HepG2 (cell line): Measurements from ENCODE around the gene NCOA6. TPM values are rescaled to one million over a fixed set of nuclear protein-coding genes. Genes with fewer than 3 reads are reported as not detected.
A peak's percentile ranks its signal among the peaks of the same experiment; 100 is the strongest.

Source experiments
- ATF7 ChIP-seq, 2 experiments: fragments of 450-650 bp in 1 of 2; sonication (generic) in 1 of 2; formaldehyde crosslinking in 1 of 2; IDR thresholded peaks; 2 replicates each; pipeline versions ENCODE4 v1.4.0 to v1.6.1; 2016 to 2020; ENCODE audit warnings: antibody characterized with exemption in 1 of 2, mild to moderate bottlenecking in 1 of 2, missing genetic modification reagents in 1 of 2
- BHLHE40 ChIP-seq: IDR thresholded peaks from 2 replicates; pipeline ENCODE4 v1.6.1; 2011; ENCODE audit warnings: low read length, improper control_type of control experiment
- LRRFIP1 ChIP-seq: sonication (generic); formaldehyde crosslinking; conservative IDR thresholded peaks from 2 replicates; pipeline ENCODE4 v1.4.0; 2020; ENCODE audit warnings: missing genetic modification reagents
- NAIF1 ChIP-seq: sonication (generic); formaldehyde crosslinking; IDR thresholded peaks from 2 replicates; pipeline ENCODE4 v1.5.0; 2020; ENCODE audit warnings: mild to moderate bottlenecking, missing genetic modification reagents, borderline replicate concordance
- NFKB2 ChIP-seq: sonication (generic); formaldehyde crosslinking; IDR thresholded peaks from 2 replicates; pipeline ENCODE4 v1.4.0; 2020; ENCODE audit warnings: missing genetic modification reagents, borderline replicate concordance
- NFRKB ChIP-seq: fragments of 450-650 bp; IDR thresholded peaks from 2 replicates; pipeline ENCODE4 v1.6.1; 2017
- NRL ChIP-seq: sonication (generic); formaldehyde crosslinking; IDR thresholded peaks from 2 replicates; pipeline ENCODE4 v1.5.0; 2020; ENCODE audit warnings: missing genetic modification reagents, mild to moderate bottlenecking, moderate library complexity, borderline replicate concordance
- POLR2AphosphoS5 ChIP-seq: IDR thresholded peaks from 2 replicates; pipeline ENCODE4 v1.6.1; 2012; ENCODE audit warnings: low read depth, low read length
- PPARG ChIP-seq: conservative IDR thresholded peaks from 2 replicates; pipeline ENCODE4 v1.6.1; 2016; ENCODE audit warnings: missing biosample characterization, missing genetic modification reagents
- RFX5 ChIP-seq: IDR thresholded peaks from 2 replicates; pipeline ENCODE4 v1.6.1; 2011; ENCODE audit warnings: low read depth, low read length, improper control_type of control experiment
- SOX13 ChIP-seq, 3 experiments: fragments of 450-650 bp in 1 of 3; sonication (generic) in 1 of 3; formaldehyde crosslinking in 1 of 3; IDR thresholded peaks in 2 of 3; conservative IDR thresholded peaks in 1 of 3; 2 replicates each; pipeline versions ENCODE4 v1.5.0 to v1.6.1; 2016 to 2020; ENCODE audit warnings: antibody characterized with exemption in 1 of 3, mild to moderate bottlenecking in 1 of 3, missing compliant biosample characterization in 1 of 3, missing genetic modification reagents in 1 of 3, moderate library complexity in 1 of 3
- SRSF9 ChIP-seq: fragments of 200-400 bp; formaldehyde crosslinking; IDR thresholded peaks from 2 replicates; pipeline ENCODE4 v1.6.1; 2018; ENCODE audit warnings: borderline replicate concordance, mild to moderate bottlenecking, low read depth, low read length; ENCODE audit not compliant: insufficient read depth, poor library complexity, severe bottlenecking
- STAG1 ChIP-seq: sonication (generic); formaldehyde crosslinking; IDR thresholded peaks from 2 replicates; pipeline ENCODE4 v1.4.0; 2020; ENCODE audit warnings: missing genetic modification reagents
- TEAD3 ChIP-seq: optimal IDR thresholded peaks from 2 replicates; pipeline ENCODE3; 2016; ENCODE audit warnings: borderline replicate concordance
- TFDP2 ChIP-seq: sonication (generic); formaldehyde crosslinking; IDR thresholded peaks from 2 replicates; pipeline ENCODE4 v1.4.0; 2020; ENCODE audit warnings: missing genetic modification reagents
- TMF1 ChIP-seq: sonication (generic); formaldehyde crosslinking; IDR thresholded peaks from 2 replicates; pipeline ENCODE4 v1.8.1; 2022; ENCODE audit warnings: low read depth, missing genetic modification reagents
- ZC3H4 ChIP-seq: sonication (generic); formaldehyde crosslinking; IDR thresholded peaks from 2 replicates; pipeline ENCODE4 v1.4.0; 2020; ENCODE audit warnings: missing genetic modification reagents, borderline replicate concordance
- ZNF33A ChIP-seq: sonication (generic); formaldehyde crosslinking; IDR thresholded peaks from 2 replicates; pipeline ENCODE4 v1.5.1; 2020; ENCODE audit warnings: missing genetic modification reagents, mild to moderate bottlenecking, moderate library complexity, borderline replicate concordance
- ZNF724P ChIP-seq: sonication (generic); formaldehyde crosslinking; IDR thresholded peaks from 2 replicates; pipeline ENCODE4 v1.8.0; 2022; ENCODE audit warnings: missing genetic modification reagents, borderline replicate concordance
- ZNF737 ChIP-seq: sonication (generic); formaldehyde crosslinking; IDR thresholded peaks from 2 replicates; pipeline ENCODE4 v1.5.0; 2020; ENCODE audit warnings: missing genetic modification reagents, mild to moderate bottlenecking, borderline replicate concordance
- ZNF788 ChIP-seq: sonication (generic); formaldehyde crosslinking; IDR thresholded peaks from 2 replicates; pipeline ENCODE4 v1.5.0; 2020; ENCODE audit warnings: mild to moderate bottlenecking, missing genetic modification reagents, borderline replicate concordance
- ZNF816 ChIP-seq: sonication (generic); formaldehyde crosslinking; IDR thresholded peaks from 2 replicates; pipeline ENCODE4 v1.8.0; 2022; ENCODE audit warnings: missing genetic modification reagents, mild to moderate bottlenecking, borderline replicate concordance
- ZSCAN31 ChIP-seq: sonication (generic); formaldehyde crosslinking; IDR thresholded peaks from 2 replicates; pipeline ENCODE4 v1.5.0; 2020; ENCODE audit warnings: low read depth, mild to moderate bottlenecking, missing genetic modification reagents
- polyA plus RNA-seq, 8 experiments: library from polyadenylated mRNA; depleted of rRNA in 3 of 8; stranded (reverse) in 7 of 8; unstranded in 1 of 8; fragments of >200 nt; fragmentation: Illumina TruSeq in 4 of 8; extraction: Trizol in 4 of 8; gene quantifications; 2 replicates each; pipeline versions ENCODE4 v1.2.1 to v1.2.3, GENCODE V29; 2011 to 2016; ENCODE audit warnings: low read depth in 4 of 8, missing spikeins in 1 of 8, mixed read lengths in 1 of 8; ENCODE audit not compliant: insufficient read depth in 1 of 8
- total RNA-seq, 5 experiments: library from RNA; depleted of rRNA; stranded (reverse); fragments of >200 nt; fragmentation: Illumina TruSeq; extraction: Trizol; gene quantifications; 2 replicates each; pipeline ENCODE4 v1.2.3, GENCODE V29; 2016; ENCODE audit warnings: low read depth in 1 of 5
- TF ChIP-seq, protein P1 (sequence below): sonication (generic); formaldehyde crosslinking; IDR thresholded peaks from 2 replicates; pipeline ENCODE4 v1.8.0; 2022; ENCODE audit warnings: missing genetic modification reagents, mild to moderate bottlenecking, inconsistent platforms, borderline replicate concordance

The NCOA6 gene
- total and polyA plus RNA-seq, 2 of the 13 experiments (the other 11 are each of a cell fraction or from before 2014, with no cell fraction given) = 11.2 to 29.3 TPM

GRCh38 chr20:34824806-34825529, 483 bp downstream of the NCOA6 start (continued):
- TF ChIP-seq SOX13 (IDR thresholded peaks at IDR 0.05) = no peak; the same call in 1 of the 2 replicates
- TF ChIP-seq SOX13 (CRISPR knock-in tag; conservative IDR thresholded peaks at IDR 0.05 in 1 of 2, IDR thresholded peaks at IDR 0.05 in 1 of 2) = 0 out of 4 replicates have a peak, but pooled peaks of 1 of the 2 experiments have one; percentile 14
- no peak for TF ChIP-seq PPARG (CRISPR knock-in tag)
- no peak for TF ChIP-seq SRSF9
- peak; percentile 85; the same call in 1 of the 2 replicates for TF ChIP-seq NFKB2
- no peak for TF ChIP-seq NAIF1 (CRISPR knock-in tag)
- TF ChIP-seq, protein P1, sequence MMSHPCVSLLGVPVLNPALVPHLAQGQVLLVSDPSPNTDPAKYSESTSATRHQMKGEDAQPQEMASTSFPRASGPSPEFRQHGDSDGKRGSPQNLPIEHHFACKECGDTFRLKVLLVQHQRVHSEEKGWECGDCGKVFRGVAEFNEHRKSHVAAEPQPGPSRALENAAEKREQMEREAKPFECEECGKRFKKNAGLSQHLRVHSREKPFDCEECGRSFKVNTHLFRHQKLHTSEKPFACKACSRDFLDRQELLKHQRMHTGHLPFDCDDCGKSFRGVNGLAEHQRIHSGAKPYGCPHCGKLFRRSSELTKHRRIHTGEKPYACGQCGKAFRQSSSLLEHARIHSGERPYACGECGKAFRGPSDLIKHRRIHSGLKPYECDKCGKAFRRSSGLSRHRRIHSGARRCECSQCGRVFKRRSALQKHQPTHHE (CRISPR knock-in tag) = peak; percentile 51; the same call in 1 of the 2 replicates
- TF ChIP-seq POLR2AphosphoS5 = no peak
- 0 out of 2 replicates have a peak, but pooled peaks have one; percentile 76 for TF ChIP-seq ZSCAN31 (CRISPR knock-in tag)
- no peak for TF ChIP-seq LRRFIP1 (CRISPR knock-in tag)
- TF ChIP-seq NRL (CRISPR knock-in tag) = peak; percentile 52; the same call in 1 of the 2 replicates
- TF ChIP-seq ZNF737 (CRISPR knock-in tag) = 0 out of 2 replicates have a peak, but pooled peaks have one; percentile 77
- no peak for TF ChIP-seq BHLHE40
- TF ChIP-seq ZNF788 = no peak; the same call in 1 of the 2 replicates
- no peak for TF ChIP-seq NFRKB
- TF ChIP-seq ZNF33A (CRISPR knock-in tag) = no peak
- TF ChIP-seq ATF7 (IDR thresholded peaks at IDR 0.05) = no peak
- peak; percentile 27; the same call in 1 of the 2 replicates for TF ChIP-seq ATF7 (CRISPR knock-in tag; IDR thresholded peaks at IDR 0.05)
- peak; percentile 69 for TF ChIP-seq STAG1 (CRISPR knock-in tag)
- TF ChIP-seq TMF1 (CRISPR knock-in tag) = no peak; the same call in 1 of the 2 replicates
- TF ChIP-seq ZNF816 (CRISPR knock-in tag) = 0 out of 2 replicates have a peak, but pooled peaks have one; percentile 2
- TF ChIP-seq ZC3H4 (CRISPR knock-in tag) = no peak; the same call in 1 of the 2 replicates
- TF ChIP-seq TEAD3 (CRISPR knock-in tag) = peak; percentile 42
- TF ChIP-seq TFDP2 (CRISPR knock-in tag) = no peak
- TF ChIP-seq RFX5 = no peak
- peak; percentile 92 for TF ChIP-seq ZNF724P (CRISPR knock-in tag)
